ENCODE data around the gene ACOX3.

GRCh38 chr4:8338351-8338961, 102.1 kb downstream of the ACOX3 start:
- TF ChIP-seq CTCF (conservative IDR thresholded peaks at IDR 0.05; ENCODE audit: low read depth, low read length) = no peak
- TF ChIP-seq EZH2 (IDR thresholded peaks at IDR 0.05; ENCODE audit: low read length, unreplicated experiment) = no peak
